Measurements from ENCODE around the gene ANO3.

GRCh38 chr11:26712497-26712896 lies 380.6 kb downstream of the ANO3 start:
- TF ChIP-seq, protein P1, sequence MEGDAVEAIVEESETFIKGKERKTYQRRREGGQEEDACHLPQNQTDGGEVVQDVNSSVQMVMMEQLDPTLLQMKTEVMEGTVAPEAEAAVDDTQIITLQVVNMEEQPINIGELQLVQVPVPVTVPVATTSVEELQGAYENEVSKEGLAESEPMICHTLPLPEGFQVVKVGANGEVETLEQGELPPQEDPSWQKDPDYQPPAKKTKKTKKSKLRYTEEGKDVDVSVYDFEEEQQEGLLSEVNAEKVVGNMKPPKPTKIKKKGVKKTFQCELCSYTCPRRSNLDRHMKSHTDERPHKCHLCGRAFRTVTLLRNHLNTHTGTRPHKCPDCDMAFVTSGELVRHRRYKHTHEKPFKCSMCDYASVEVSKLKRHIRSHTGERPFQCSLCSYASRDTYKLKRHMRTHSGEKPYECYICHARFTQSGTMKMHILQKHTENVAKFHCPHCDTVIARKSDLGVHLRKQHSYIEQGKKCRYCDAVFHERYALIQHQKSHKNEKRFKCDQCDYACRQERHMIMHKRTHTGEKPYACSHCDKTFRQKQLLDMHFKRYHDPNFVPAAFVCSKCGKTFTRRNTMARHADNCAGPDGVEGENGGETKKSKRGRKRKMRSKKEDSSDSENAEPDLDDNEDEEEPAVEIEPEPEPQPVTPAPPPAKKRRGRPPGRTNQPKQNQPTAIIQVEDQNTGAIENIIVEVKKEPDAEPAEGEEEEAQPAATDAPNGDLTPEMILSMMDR (IDR thresholded peaks at IDR 0.05), result no peak
- TF ChIP-seq POLR2A (IDR thresholded peaks at IDR 0.05), result no peak

All from right lobe of liver (tissue), 4 donors.